ENCODE results near the gene MPZ.
"Not testable (repeated sequence)": the region's sequence is repeated elsewhere in the genome, so short reads cannot be mapped to it uniquely, and the experiment has no call there.

Gene MPZ

GRCh38 chr1:161309868-161310267, at the start of gene MPZ:
TSS of gene MPZ (minus strand) at chr1:161309968. CDS start at chr1:161309905, 63 bp downstream.
- no peak for DNase-seq

GRCh38 chr1:161359291-161359690, 49.5 kb upstream of the MPZ start:
- no peak for DNase-seq

DNA sequence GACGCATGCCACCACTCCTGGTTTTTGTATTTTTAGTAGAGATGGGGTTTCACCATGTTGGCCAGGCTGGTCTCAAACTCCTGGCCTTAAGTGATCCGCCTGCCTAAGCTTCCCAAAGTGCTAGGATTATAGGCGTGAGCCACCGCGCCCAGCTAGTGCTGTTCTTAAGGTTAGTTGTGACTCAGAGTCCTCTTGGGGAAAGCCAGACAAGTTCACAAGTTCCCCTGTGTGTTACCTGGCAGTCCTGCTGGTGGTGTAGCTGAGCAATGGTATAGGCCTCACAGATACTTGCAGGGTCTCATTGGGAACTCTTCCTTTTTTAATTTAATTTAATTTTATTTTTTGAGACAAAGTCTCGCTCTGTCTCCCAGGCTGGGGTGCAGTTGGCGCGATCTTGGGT, 47.3 kb upstream of the MPZ start:
- no peak for DNase-seq

DNA sequence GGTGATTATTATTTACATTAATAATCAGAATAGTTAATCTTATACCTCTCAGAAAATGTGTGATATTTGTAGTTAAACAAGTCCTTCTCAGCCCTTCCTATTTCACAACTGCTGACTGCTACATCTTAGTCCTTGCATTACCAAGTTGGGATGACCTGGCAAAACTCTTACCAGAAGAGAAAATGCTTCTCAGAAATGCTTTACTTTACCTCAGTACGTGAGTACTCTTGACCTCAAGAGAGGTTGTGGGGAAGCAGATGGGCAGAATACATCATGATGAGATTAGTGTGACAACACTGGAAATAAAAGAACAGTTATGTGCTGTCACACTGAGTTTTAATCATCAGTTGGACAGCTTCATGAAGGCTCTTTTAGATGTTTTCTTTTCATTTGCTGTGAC, 41.7 kb upstream of the MPZ start:
- no peak for DNase-seq

- no peak for DNase-seq
Observed at GRCh38 chr1:161350671-161351070, 40.9 kb upstream of the MPZ start.

DNA sequence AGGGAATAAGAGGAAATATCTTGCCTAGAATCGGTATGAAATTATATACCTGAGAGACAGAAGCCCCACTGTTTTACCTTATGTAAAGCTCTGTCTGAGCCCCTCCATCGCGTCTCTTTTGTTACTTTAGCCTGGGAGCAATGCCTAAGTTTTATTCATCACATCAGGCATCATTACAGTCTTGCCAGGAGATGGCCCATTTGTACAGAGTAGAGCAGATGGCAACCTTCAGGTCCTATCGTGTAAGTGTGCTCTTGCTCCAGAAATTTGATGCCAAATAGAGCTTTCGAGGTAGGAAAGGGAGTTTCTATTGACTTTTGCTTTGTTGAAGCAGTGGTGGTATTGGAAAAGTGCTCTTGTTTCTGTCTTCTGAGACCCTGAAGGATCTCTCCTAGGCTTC, 33.1 kb upstream of the MPZ start:
- DNase-seq: no peak

DNA sequence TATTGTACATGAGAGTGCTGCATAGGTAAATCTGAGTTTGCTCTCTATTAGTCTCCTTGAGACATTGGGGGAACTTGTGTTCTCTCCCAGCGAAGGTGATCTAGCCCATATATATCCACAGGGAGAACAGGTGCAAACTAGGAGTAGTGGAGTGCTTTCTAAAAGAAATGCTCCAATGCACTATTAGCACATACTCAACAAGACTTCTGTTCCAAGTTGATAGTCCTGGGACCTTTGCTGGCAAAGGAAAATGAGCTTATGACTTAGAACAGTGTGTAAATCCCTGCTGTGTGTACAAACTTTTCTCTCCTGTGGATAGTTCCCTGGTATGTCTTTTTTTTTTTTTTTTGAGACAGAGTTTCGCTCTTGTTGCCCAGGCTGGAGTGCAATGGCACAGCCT, 32.4 kb upstream of the MPZ start:
- DNase-seq: no peak

DNA sequence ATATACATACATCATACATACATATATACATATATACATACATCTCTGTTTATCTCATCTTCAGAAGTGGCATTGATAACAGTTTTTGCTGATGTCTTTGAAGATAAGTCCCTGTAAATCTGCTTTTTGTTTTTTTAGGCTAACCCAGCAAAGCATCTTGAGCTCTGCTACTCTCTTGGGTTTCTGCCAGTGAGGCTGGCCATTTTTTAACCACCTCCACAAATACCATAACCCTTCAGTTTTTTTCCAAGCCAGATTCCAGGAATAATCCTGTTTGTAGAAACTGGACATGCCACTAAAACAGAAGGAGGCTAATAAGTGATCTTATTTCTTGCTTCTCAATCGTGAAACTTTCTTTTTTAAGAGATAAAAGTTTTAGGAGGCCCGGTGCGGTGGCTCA, 26.0 kb upstream of the MPZ start:
- no peak for DNase-seq

DNA sequence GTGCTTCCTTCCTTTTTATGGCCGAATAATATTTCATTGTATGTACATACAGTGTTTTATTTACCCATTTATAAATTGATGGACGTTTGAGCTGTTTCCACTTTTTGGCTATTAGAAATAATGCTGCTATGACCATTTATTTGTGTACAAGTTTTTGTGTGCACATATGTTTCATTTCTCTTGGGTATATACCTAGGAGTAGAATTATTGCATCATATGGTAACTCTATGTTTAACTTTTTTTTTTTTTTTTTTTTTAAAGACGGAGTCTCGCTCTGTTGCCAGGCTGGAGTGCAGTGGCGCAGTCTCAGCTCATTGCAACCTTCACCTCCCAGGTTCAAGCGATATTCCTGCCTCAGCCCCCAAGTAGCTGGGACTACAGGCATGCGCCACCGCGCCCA, 23.4 kb upstream of the MPZ start:
- DNase-seq: no peak

DNA sequence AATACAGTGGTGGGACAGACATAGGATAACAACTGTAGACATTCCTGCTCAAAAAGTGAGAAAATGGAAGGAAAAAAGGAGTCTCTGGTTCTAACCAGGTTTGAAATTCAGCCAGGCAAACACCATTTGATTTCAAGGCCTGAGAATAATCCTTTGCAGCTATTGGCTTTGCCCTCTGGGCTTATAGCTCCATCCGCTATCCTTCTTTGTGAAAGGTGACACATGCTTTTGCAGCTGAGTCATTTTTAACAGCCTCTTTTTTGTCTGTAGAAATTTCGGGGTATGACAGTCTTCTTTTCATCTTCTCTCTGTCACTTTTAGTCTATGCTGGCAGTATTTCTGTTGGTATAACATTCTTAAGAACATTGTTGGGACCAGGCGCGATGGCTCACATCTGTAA, 20.6 kb upstream of the MPZ start:
- no peak for DNase-seq

DNA sequence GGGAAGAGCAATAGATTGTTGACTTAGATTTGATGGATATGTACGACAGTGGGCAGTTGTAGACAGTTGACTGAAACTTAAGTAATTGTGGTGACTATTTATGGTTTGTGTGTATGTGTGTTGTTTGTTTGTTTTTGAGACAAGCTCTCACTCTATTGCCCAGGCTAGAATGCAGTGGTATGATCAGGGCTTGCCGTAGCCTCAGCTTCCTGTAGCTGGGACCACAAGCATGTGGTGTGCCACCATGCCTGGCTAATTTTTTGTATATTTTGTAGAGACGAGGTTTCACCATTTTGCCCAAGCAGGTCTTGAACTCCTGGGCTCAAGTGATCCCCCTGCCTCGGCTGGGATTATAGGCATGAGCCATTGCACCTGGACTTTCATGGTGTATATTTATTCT, 14.3 kb upstream of the MPZ start:
- DNase-seq: no peak

GRCh38 chr1:161315841-161316674, 6.3 kb upstream of the MPZ start:
- not testable (repeated sequence) for DNase-seq

- DNase-seq: peak; percentile 81
Observed at GRCh38 chr1:161314201-161314981, 4.6 kb upstream of the MPZ start, which contains the start of gene SDHC. TSS of gene SDHC (plus strand) at chr1:161314381. CDS start at chr1:161314406, 25 bp downstream.

DNA sequence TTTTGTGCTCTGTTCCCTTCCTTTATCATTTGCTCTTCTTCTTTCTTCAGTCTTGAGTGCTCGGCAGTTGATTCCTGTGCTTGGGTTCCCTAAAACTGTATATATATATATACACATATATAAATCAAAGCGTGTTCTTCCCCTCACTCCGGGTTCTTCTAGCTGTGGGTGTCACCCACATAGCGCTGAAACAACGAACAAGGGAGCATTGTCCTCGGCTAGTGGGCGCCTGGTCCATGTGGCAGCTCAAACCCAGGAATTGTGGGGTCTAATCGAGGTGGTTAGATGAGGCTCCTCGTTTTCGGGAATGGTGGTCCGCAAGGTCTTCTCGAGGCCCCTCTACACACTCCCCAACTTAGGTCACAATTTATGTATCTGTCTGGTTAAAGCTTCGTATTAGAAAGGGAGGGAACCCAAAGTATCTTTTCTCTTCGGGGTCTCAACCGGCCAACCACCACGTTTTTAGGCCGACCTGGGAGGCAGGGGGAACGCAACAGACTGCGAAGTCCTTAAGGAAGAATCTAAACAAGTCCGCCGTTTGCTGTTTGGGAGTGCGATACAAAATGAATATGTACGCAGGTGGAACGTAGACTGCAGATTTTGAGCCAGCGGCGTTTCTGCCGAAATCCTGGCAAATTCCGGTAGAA, 3.9 kb upstream of the MPZ start:
- no peak for DNase-seq

DNA sequence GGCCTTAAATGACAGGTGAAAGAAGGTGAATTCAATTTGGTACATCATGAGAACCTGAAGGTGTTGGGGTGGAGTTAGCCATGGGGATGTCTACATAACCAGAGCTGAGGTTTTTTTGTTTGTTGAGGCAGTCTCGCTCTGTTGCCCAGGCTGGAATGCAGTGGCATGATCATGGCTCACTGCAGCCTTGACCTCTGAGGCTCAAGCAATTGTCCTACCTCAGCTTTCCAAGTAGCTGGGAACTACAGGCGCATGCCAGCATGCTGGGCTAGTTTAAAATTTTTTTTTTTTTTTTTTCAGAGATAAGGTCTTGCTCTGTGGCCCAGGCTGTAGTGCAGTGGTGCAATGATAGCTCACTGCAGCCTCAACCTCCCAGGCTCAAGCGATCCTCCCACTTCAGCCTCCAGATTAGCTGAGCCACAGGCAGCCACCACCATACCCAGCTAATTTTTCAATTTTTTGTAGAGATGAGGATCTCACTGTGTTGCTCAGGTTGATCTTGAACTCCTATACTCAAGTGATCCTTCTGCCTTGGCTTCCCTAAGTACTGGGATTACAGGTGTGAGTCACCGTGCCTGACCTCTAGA, 1.9 kb upstream of the MPZ start:
- DNase-seq: no peak

DNA sequence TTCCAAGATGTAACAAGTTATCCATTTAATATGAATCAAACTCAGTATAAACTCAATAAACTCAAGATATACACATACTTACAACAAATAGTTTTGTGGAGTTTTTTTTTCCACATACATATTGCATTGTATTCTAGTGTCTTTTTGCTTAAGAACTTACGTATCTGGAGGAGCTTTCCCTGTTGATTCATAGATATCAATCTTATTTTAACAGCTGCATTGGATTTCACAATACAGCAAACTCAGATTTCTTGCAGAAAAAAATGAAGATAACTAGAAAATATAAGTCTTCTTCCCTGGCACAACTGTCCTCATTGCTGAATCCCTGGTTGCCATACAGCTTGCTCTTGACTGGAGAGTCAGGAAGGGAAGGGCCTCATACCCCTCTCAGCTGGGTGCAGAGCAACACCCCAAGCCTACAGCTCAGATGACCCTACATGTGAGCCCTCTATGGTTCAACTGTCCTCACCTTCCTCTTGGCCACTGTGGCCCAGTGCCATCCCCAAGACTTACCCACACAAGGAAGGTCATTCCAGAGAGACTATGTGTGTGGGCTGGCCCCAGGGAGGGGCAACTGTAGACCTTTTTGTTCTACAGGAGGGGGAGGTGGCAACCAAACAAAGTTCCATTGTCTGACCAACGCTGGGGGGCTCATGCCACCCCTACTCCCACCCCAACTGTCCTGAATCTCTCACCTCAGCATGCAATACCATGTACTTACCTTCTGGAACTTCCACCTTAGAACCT, 1.7 kb downstream of the MPZ start:
- DNase-seq: no peak

DNA sequence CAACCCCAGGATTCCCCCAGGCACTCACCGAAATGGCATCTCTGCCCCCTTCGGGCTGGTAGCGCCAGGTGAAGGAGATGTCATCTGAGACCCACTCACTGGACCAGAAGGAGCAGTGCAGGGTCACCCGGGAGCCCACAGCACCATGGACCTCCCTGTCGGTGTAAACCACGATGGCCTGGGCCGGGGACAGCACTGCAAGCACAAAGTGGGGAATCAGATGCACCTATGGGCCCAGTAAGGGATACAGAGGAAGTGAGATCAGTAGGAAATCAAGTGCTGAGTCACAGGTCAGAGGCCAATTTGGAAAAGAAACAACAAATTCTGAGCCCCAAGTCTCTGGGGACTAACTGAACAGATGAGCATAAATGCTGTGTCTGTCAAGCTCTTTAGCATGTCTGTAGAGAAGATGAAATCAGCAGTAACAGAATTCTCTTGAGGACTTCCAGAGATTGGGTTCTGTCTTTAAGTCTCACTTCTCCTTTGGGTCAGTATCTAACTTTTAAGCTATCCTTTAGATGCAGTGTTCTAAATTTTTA, 2.5 kb downstream of the MPZ start:
- peak; percentile 5 for DNase-seq

GRCh38 chr1:161305867-161306519, 3.8 kb downstream of the MPZ start:
- DNase-seq: peak; percentile 77

GRCh38 chr1:161304927-161305866, 4.6 kb downstream of the MPZ start:
- DNase-seq: peak; percentile 6

- no peak for DNase-seq
Observed at GRCh38 chr1:161300478-161300877, 9.3 kb downstream of the MPZ start.

All from stimulated activated CD4-positive, alpha-beta T cell treated with anti-CD3 and anti-CD28 coated beads, Interleukin-12 subunit alpha, Interleukin-12 subunit beta, amount 100 ng/mL, for 4 hours (primary cell).